Adrenal gland (tissue), 12 donors: Measurements from ENCODE around the gene PXT1. TPM values are rescaled to one million over a fixed set of nuclear protein-coding genes. Genes with fewer than 3 reads are reported as not detected.

ENCODE experiments used
- DNase-seq, 7 donors: peaks; one replicate each; pipeline ENCODE4 v3.0.0-alpha.2; 2019 to 2020
- H3K27ac ChIP-seq, 5 donors: fragments of 200-600 bp; sonication (generic) in 4 of 5; 1 replicate in 3 of 5; 2 replicates in 2 of 5; pipeline versions ENCODE4 v1.5.1 to v1.8.0; 2016 to 2020; ENCODE audit warnings: mild to moderate bottlenecking in 1 of 5
- H3K27me3 ChIP-seq: fragments of 200-600 bp; 2 replicates; pipeline ENCODE4 v1.8.0; 2021
- H3K36me3 ChIP-seq, 2 donors: fragments of 200-600 bp; replicated peaks in 1 of 2; 1 replicate in 1 of 2; 2 replicates in 1 of 2; pipeline versions ENCODE4 v1.5.1 to v1.8.0; 2018 to 2022
- H3K4me1 ChIP-seq, 2 donors: fragments of 200-600 bp; replicated peaks in 1 of 2; 1 replicate in 1 of 2; 2 replicates in 1 of 2; pipeline versions ENCODE4 v1.5.1 to v1.8.0; 2018 to 2021
- H3K4me3 ChIP-seq, 4 donors: fragments of 200-600 bp; sonication (generic) in 3 of 4; one replicate each; pipeline ENCODE4 v1.5.1; 2016 to 2018
- H3K9me3 ChIP-seq, 3 donors: fragments of 200-600 bp; sonication (generic) in 1 of 3; replicated peaks in 1 of 3; 1 replicate in 2 of 3; 2 replicates in 1 of 3; pipeline versions ENCODE4 v1.5.1 to v1.8.0; 2016 to 2021
- CTCF ChIP-seq, 6 experiments: fragments of 450-650 bp in 4 of 6; fragments of 200-600 bp in 2 of 6; sonication (generic) in 1 of 6; IDR thresholded peaks; 1 replicate in 5 of 6; 2 replicates in 1 of 6; pipeline versions ENCODE4 v1.5.1 to v1.8.0; 2016 to 2021; ENCODE audit warnings: antibody characterized with exemption in 6 of 6, mild to moderate bottlenecking in 2 of 6, moderate library complexity in 1 of 6
- POLR2A ChIP-seq, 2 donors: fragments of 450-650 bp; IDR thresholded peaks; one replicate each; pipeline ENCODE4 v1.6.1; 2017; ENCODE audit warnings: antibody characterized with exemption in 2 of 2, mild to moderate bottlenecking in 2 of 2, moderate library complexity in 1 of 2
- WGBS, 4 donors: extraction: QIAGEN DNeasy Blood & Tissue Kit in 2 of 4; methylation state at CpG; one replicate each; pipeline versions ENCODE4 v1.1.5 to v1.1.7; 2013 to 2017; 5-methylcytosine and 5-hydroxymethylcytosine counted together
- intact Hi-C, 2 donors: fragments of 100-400 bp; cut with DNase I; formaldehyde crosslinking; loops; one replicate each; pipeline versions ENCODE4 v1.14.1 to v1.15.0; 2022 to 2023
- polyA plus RNA-seq, 3 donors: library from polyadenylated mRNA; stranded (reverse); fragments of 200-250 nt in 2 of 3; fragments of 350-450 nt in 1 of 3; fragmentation: Illumina TruSeq in 1 of 3; extraction: RNeasy Lipid Tissue Mini Kit (QIAGEN cat#74804) in 1 of 3; gene quantifications; one replicate each; pipeline ENCODE4 v1.2.3, GENCODE V29; 2013 to 2014
- total RNA-seq, 9 donors: library from RNA; depleted of rRNA in 4 of 9; stranded (reverse); fragments of >200 nt in 4 of 9; fragments of 120-200 nt in 1 of 9; fragmentation: NEBNext Ultra II Directional in 1 of 9; extraction: Animal tissue kit (Norgen Biotek cat#: 25700) in 1 of 9; gene quantifications; one replicate each; pipeline versions ENCODE4 v1.1.0 to v1.2.4, GENCODE V29; 2013 to 2023
- donor health status: healthy with polysubstance abuse.
- donor health status: Bipolar disorder and iron deficiency.
- donor health status: DM: yes; HTN: yes; CAD: no.
- donor health status: DM: no; HTN: no; CAD: no.
- donor health status: DM: no; HTN: no; CAD: no.
- donor health status: DM: yes; HTN: yes; CAD: no.

The PXT1 gene
- total and polyA plus RNA-seq, 12 donors = not detected

GRCh38 chr6:36404164-36404563, 38.5 kb downstream of the PXT1 start:
- 86 to 97% (median 95%) methylated on average over 4 of the region's 4 CpGs for WGBS, 4 donors

GRCh38 chr6:36402481-36402880, 40.2 kb downstream of the PXT1 start:
- 73 to 81% (median 77%) methylated on average over 3 of the region's 3 CpGs for WGBS, 4 donors
- H3K27ac ChIP-seq = no peak overlapping the region
- no peaks in the 10 kb centered on the region for H3K9me3 ChIP-seq
- no peak overlapping the region for H3K4me3 ChIP-seq
- no peaks in the 10 kb centered on the region for H3K36me3 ChIP-seq
- no peak for TF ChIP-seq CTCF (IDR thresholded peaks at IDR 0.05)
- TF ChIP-seq POLR2A (IDR thresholded peaks at IDR 0.05) = no peak
- H3K4me1 ChIP-seq = no peaks in the 10 kb centered on the region
- intact Hi-C loops = no loop called here
- no peak for DNase-seq
- no peaks in the 10 kb centered on the region for H3K27me3 ChIP-seq

More at GRCh38 chr6:36404164-36404563, 38.5 kb downstream of the PXT1 start:
- DNase-seq = no peak
- Histone ChIP-seq H3K27ac (no peak overlapping the region), H3K9me3 (no peaks in the 10 kb centered on the region), H3K27me3 (no peaks in the 10 kb centered on the region), H3K4me3 (no peak overlapping the region), H3K36me3 (no peaks in the 10 kb centered on the region), H3K4me1 (no peaks in the 10 kb centered on the region)
- intact Hi-C loops = no loop called here
- no peak for TF ChIP-seq CTCF (IDR thresholded peaks at IDR 0.05)
- TF ChIP-seq POLR2A (IDR thresholded peaks at IDR 0.05) = no peak

- 60 to 88% (median 80%) methylated on average over 1 of the region's 1 CpG for WGBS, 4 donors
- Histone ChIP-seq H3K27me3 (no peaks in the 10 kb centered on the region), H3K4me1 (no peaks in the 10 kb centered on the region), H3K9me3 (no peaks in the 10 kb centered on the region), H3K4me3 (no peak overlapping the region), H3K27ac (no peak overlapping the region), H3K36me3 (no peaks in the 10 kb centered on the region)
- intact Hi-C loops = no loop called here
- TF ChIP-seq CTCF (IDR thresholded peaks at IDR 0.05) = no peak
- no peak for TF ChIP-seq POLR2A (IDR thresholded peaks at IDR 0.05)
- no peak for DNase-seq
Observed at GRCh38 chr6:36399970-36400369, 42.7 kb downstream of the PXT1 start.

GRCh38 chr6:36392621-36393020, 50.0 kb downstream of the PXT1 start:
- Histone ChIP-seq H3K36me3 (no peaks in the 10 kb centered on the region), H3K27me3 (no peaks in the 10 kb centered on the region), H3K4me1 (peaks cover 0 to 1% of the 10 kb centered on the region in 2 donors), H3K4me3 (no peak overlapping the region), H3K9me3 (no peaks in the 10 kb centered on the region), H3K27ac (no peak overlapping the region)
- TF ChIP-seq POLR2A (IDR thresholded peaks at IDR 0.05) (no peak), CTCF (IDR thresholded peaks at IDR 0.05) (no peak)
- 90 to 94% (median 92%) methylated on average over 5 of the region's 5 CpGs for WGBS, 4 donors
- DNase-seq = no peak
- intact Hi-C loops = no loop called here
